Measurements from ENCODE around the gene PLXNB2.

PLXNB2 gene

DNA sequence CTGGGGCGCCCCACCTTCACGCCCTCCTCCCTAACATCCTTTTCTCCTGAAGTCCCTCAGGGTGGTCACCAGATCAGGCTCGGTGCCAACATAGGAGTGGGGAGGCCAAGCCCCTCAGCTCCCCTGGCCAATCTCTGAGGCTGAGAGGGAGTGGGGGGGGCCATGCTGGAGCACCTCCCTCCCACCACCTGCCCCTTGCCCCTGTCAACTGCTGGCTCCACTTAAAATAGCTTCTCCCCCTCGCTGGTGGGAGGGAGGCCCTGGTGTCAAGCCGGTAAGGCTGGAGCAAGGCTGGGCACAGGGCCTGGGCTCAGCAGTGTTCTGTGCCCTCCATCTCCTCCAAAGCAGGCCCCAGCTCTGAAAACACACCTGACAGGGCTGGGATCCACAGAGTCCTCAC, 4.9 kb downstream of the PLXNB2 start:
- no peak overlapping the region for H3K4me3 Mint-ChIP-seq
- H3K9me3 Mint-ChIP-seq, result no peaks in the 10 kb centered on the region
- H3K4me1 Mint-ChIP-seq, result peaks cover 53% of the 10 kb centered on the region

DNA sequence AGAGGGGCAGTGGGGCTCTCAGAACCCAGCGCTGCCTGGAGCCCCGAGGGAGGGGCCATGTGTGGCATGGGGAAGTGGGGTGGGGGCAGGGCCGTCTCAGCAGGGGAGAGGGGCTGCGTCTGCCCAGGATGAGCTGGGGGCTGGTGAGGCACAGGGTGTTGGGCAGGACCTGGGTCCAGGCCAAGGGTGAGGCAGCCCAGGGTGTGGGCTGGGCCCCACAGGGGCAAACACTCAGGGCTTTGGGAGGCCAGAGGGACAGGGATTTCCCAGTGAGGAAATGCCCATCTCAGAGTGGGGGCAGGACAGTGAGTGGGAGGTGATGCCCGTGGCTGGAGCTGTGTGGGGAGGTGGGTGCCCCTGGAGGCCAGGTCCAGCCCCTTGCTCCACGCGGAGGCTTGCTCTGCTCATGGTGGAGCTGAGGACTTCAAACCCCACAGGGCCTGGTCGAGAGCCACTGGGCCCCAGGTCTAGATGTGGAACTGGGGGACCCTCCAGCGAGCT, 5.4 kb downstream of the PLXNB2 start:
- no peak for DNase-seq
- Mint-ChIP-seq H3K4me3 (no peak overlapping the region), H3K27ac (no peak overlapping the region), H3K9me3 (no peaks in the 10 kb centered on the region), H3K36me3 (ENCODE audit: low read depth) (no peaks in the 10 kb centered on the region), H3K27me3 (ENCODE audit: low read depth, poor library complexity) (peaks cover 5% of the 10 kb centered on the region), H3K4me1 (peaks cover 57% of the 10 kb centered on the region)
- TF ChIP-seq, protein P1, sequence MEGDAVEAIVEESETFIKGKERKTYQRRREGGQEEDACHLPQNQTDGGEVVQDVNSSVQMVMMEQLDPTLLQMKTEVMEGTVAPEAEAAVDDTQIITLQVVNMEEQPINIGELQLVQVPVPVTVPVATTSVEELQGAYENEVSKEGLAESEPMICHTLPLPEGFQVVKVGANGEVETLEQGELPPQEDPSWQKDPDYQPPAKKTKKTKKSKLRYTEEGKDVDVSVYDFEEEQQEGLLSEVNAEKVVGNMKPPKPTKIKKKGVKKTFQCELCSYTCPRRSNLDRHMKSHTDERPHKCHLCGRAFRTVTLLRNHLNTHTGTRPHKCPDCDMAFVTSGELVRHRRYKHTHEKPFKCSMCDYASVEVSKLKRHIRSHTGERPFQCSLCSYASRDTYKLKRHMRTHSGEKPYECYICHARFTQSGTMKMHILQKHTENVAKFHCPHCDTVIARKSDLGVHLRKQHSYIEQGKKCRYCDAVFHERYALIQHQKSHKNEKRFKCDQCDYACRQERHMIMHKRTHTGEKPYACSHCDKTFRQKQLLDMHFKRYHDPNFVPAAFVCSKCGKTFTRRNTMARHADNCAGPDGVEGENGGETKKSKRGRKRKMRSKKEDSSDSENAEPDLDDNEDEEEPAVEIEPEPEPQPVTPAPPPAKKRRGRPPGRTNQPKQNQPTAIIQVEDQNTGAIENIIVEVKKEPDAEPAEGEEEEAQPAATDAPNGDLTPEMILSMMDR (IDR thresholded peaks at IDR 0.05), result no peak

More for the DNA sequence above, 4.9 kb downstream of the PLXNB2 start:
- Mint-ChIP-seq H3K27ac (no peak overlapping the region), H3K27me3 (ENCODE audit: low read depth, poor library complexity) (peaks cover 5% of the 10 kb centered on the region), H3K36me3 (ENCODE audit: low read depth) (no peaks in the 10 kb centered on the region)
- TF ChIP-seq, protein P1 (IDR thresholded peaks at IDR 0.05), result no peak
- DNase-seq, result no peak

DNA sequence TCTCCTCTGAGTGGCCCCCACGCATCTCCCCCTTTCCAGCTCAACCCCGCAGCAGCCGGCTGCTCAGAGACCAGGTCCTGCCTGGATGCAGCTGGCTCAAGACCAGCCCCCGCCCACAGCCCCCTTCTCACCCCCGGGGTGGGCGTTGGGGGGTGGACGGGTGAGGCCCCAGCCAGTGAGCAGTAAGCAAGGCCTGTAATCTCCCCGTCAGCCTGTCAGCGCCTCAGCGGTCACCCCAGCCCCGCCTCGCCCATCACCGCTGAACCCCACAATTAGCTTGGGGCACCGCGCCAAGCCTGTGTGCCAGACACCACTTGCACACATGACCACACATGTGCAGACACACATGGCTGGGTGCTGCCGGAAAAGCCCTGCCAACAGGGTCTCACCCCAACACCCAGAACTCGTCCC, 5.9 kb downstream of the PLXNB2 start:
- TF ChIP-seq, protein P1 (IDR thresholded peaks at IDR 0.05), result no peak
- H3K4me1 Mint-ChIP-seq, result peaks cover 57% of the 10 kb centered on the region
- peaks cover 5% of the 10 kb centered on the region for H3K27me3 Mint-ChIP-seq (ENCODE audit: low read depth, poor library complexity)
- H3K9me3 Mint-ChIP-seq, result no peaks in the 10 kb centered on the region
- no peak overlapping the region for H3K4me3 Mint-ChIP-seq
- no peak for DNase-seq
- H3K36me3 Mint-ChIP-seq (ENCODE audit: low read depth), result no peaks in the 10 kb centered on the region
- H3K27ac Mint-ChIP-seq, result no peak overlapping the region

DNA sequence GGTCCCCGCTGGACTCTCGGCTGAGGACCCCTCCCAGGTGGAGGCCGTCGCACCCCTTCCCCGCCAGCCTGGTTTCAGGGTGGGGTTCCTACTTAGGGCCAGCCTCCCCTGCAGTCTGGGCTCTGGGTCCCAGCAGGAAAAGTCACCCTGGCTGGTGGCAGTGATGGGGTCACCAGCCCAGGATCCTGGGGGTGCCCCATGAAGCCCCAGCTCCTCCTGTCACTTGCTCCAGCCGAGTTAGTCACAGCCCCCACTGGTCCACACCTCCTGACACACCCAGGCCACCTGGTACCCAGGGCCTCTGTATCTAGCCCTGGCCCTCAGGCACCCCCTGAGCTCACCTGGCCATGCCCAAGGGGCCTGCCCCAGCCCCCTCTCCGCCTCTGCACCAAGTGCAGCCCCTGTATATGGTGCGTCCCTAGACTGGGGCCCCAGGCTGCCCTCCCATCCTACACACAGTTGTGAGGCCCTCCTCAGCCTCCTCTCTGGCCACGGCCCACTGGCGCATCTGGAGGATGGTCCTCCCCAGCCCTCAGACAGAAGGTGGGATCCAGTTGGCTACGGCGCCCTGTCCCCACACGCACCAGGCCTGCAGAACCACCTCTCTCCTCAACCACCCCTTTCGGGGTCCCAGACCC, 6.7 kb downstream of the PLXNB2 start:
- DNase-seq, result no peak
- Mint-ChIP-seq H3K4me1 (peaks cover 55% of the 10 kb centered on the region), H3K36me3 (ENCODE audit: low read depth) (no peaks in the 10 kb centered on the region), H3K27ac (no peak overlapping the region), H3K27me3 (ENCODE audit: low read depth, poor library complexity) (peaks cover 9% of the 10 kb centered on the region), H3K4me3 (peak overlapping the region; percentile 44), H3K9me3 (no peaks in the 10 kb centered on the region)
- TF ChIP-seq, protein P1 (IDR thresholded peaks at IDR 0.05), result no peak

DNA sequence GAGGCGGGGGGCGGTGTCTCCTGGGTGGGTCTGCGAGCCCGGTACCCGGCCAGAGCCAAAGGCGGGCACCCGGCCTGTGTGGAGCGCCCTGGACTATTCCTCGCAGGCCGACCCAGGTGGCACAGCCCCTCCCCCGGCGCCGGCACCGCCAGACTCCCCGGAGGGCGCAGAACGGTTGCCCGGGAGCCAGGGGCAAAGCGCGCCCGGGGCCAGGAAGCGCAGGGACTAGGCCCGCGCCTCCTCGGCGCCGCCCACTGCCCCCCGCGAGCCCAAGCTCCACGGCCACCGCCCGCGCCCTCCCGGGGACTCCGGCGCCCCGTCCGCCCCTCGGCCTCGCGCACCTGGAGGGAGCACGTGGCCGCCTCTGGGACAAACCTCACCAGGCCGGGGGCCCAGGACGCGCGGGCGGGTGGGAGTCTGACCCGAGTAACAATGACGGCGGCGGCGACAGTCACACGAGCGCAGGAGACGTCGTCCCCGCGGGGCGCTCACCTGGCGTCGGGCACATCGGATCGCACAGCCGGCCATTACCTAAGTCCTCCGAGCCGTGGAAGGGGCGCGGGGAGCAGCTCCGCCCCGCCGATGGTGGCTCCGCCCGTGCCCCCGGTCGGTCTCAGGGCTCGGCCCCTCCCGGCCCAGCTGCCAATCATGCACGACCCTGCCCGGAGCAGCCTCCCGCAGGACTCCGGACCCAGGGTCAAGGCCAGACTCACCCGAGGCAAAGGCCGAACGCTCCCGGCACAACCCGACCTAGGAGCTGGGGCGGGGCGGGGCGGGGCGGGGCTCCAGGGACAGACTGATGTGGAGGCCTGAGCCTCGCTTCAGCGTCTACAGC, 7.4 kb downstream of the PLXNB2 start:
- Mint-ChIP-seq H3K4me1 (peaks cover 52% of the 10 kb centered on the region), H3K27me3 (ENCODE audit: low read depth, poor library complexity) (peaks cover 9% of the 10 kb centered on the region), H3K36me3 (ENCODE audit: low read depth) (peaks cover 4% of the 10 kb centered on the region), H3K9me3 (no peaks in the 10 kb centered on the region), H3K4me3 (no peak overlapping the region), H3K27ac (no peak overlapping the region)
- peak; percentile 75 for DNase-seq
- TF ChIP-seq, protein P1 (IDR thresholded peaks at IDR 0.05), result no peak
